Chondrocyte (in vitro differentiated cells): ENCODE data around the gene FAXDC2. TPM values are rescaled to one million over a fixed set of nuclear protein-coding genes. Genes with fewer than 3 reads are reported as not detected.

Source experiments
- DNase-seq: peaks from one replicate; pipeline ENCODE4 v3.0.0; 2021; ENCODE audit warnings: mixed read lengths, low spot score
- H3K27ac Mint-ChIP-seq: one replicate; pipeline ENCODE4 v1.8.0; 2021; ENCODE audit warnings: mild to moderate bottlenecking, moderate library complexity, mixed read lengths; ENCODE audit not compliant: unreplicated experiment
- H3K27me3 Mint-ChIP-seq: 2 replicates; pipeline ENCODE4 v1.8.0; 2021; ENCODE audit warnings: low read depth, mixed read lengths
- H3K36me3 Mint-ChIP-seq: 2 replicates; pipeline ENCODE4 v1.8.0; 2021; ENCODE audit warnings: low read depth, mixed read lengths
- H3K4me1 Mint-ChIP-seq: 2 replicates; pipeline ENCODE4 v1.8.0; 2021; ENCODE audit warnings: low read depth, mild to moderate bottlenecking, mixed read lengths
- H3K4me3 Mint-ChIP-seq: one replicate; pipeline ENCODE4 v1.8.0; 2021; ENCODE audit warnings: mild to moderate bottlenecking, moderate library complexity, mixed read lengths; ENCODE audit not compliant: unreplicated experiment
- H3K9me3 Mint-ChIP-seq: 2 replicates; pipeline ENCODE4 v1.8.0; 2021; ENCODE audit warnings: low read depth, mixed read lengths
- total RNA-seq: library from RNA; stranded (reverse); gene quantifications from 3 replicates; pipeline ENCODE4 v1.2.1, GENCODE V29; 2021
- TF ChIP-seq, protein P1 (sequence below): fragments of 200-600 bp; sonication (generic); IDR thresholded peaks from 2 replicates; pipeline ENCODE4 v1.5.0; 2021; ENCODE audit warnings: antibody characterized with exemption, mild to moderate bottlenecking, moderate library complexity

The FAXDC2 gene
- total RNA-seq, 1 donor from 2014 or later: 2.3 TPM

DNA sequence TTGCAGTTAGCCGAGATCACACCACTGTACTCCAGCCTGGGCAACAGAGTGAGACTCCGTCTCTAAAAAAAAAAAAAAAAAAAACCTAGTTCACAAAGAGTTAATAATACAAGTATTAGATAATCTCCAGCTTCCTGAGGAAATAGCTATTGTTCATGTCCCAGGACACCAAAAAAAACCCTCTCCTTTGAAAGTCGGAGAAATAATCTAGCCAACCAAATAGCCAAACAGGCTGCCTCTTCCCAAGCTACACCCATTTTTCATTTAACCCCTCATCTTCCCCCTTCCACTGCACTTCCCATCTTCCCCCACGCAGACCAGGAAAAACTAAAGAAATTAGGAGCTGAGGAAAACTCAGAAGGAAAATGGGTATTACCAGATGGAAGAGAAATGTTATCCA is 31.6 kb upstream of the FAXDC2 start:
- Mint-ChIP-seq H3K4me1 (no peaks in the 10 kb centered on the region), H3K27me3 (no peaks in the 10 kb centered on the region), H3K9me3 (peaks cover 29% of the 10 kb centered on the region), H3K4me3 (no peak overlapping the region), H3K27ac (no peak overlapping the region), H3K36me3 (peaks cover 27% of the 10 kb centered on the region)
- DNase-seq: no peak
- TF ChIP-seq, protein P1, sequence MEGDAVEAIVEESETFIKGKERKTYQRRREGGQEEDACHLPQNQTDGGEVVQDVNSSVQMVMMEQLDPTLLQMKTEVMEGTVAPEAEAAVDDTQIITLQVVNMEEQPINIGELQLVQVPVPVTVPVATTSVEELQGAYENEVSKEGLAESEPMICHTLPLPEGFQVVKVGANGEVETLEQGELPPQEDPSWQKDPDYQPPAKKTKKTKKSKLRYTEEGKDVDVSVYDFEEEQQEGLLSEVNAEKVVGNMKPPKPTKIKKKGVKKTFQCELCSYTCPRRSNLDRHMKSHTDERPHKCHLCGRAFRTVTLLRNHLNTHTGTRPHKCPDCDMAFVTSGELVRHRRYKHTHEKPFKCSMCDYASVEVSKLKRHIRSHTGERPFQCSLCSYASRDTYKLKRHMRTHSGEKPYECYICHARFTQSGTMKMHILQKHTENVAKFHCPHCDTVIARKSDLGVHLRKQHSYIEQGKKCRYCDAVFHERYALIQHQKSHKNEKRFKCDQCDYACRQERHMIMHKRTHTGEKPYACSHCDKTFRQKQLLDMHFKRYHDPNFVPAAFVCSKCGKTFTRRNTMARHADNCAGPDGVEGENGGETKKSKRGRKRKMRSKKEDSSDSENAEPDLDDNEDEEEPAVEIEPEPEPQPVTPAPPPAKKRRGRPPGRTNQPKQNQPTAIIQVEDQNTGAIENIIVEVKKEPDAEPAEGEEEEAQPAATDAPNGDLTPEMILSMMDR: no peak

DNA sequence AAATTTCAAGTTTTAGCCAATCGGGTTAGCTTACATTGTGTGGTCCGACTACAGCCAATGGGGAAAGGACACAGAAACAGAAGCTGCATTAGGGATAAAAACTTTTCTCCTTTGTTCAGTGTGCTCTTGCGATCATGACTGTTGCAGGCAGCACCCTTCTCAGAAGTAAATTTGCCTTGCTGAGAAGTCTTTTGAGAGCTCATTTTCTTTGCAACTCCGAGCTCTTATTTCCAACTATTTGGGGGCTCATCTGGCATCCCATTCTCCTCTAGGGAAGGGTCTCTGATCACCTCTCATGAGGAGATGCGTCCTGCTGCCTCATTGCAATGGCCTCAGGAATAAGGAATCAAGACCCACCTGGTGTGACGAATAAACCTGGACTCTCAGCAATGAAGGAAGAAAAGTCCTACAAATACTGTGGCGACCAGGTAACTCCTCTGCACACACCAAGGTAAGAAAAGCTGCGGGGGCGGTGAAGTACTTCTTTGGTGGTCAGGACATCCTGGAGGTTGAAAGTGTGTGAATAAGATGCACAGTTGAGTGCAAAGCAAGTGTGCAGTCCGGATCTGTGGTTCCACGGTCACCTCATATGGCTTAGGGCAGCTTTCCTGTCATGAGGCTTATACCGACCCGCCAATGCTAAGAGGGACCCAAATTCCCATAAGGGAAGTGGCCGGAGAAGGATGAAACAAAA is 28.4 kb upstream of the FAXDC2 start:
- TF ChIP-seq, protein P1: no peak
- Mint-ChIP-seq H3K27ac (no peak overlapping the region), H3K27me3 (no peaks in the 10 kb centered on the region), H3K36me3 (peaks cover 34% of the 10 kb centered on the region), H3K9me3 (peaks cover 16% of the 10 kb centered on the region), H3K4me3 (no peak overlapping the region), H3K4me1 (no peaks in the 10 kb centered on the region)
- no peak for DNase-seq

DNA sequence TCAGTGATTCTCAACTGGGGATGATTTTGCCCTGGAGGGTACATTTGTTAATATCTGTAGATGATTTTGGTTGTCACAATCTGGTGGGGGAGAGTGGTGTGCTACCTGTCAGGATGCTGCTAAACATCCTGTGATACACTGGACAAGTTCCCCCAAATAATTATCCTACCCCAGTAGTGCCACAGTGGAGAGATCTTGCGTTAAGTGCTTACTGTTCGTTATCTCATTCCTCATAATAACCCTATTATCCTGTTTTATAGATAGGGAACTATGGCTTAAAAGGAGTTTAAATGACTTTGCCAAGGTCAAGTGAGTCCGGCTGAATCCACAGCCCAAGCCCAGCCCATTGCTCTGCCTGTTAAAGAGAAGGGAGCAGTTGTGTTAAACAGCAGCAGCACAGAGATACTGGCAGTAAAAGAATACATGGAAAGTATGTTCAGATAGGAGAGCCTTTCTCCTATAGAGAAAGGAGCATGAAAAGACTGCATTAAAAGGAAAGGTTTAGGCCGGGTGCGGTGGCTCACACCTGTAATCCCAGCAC is 23.5 kb upstream of the FAXDC2 start:
- no peak for DNase-seq
- H3K4me3 Mint-ChIP-seq: no peak overlapping the region
- H3K27ac Mint-ChIP-seq: no peak overlapping the region
- H3K9me3 Mint-ChIP-seq: peaks cover 8% of the 10 kb centered on the region
- H3K36me3 Mint-ChIP-seq: peaks cover 40% of the 10 kb centered on the region
- H3K27me3 Mint-ChIP-seq: no peaks in the 10 kb centered on the region
- TF ChIP-seq, protein P1: no peak
- H3K4me1 Mint-ChIP-seq: no peaks in the 10 kb centered on the region

DNA sequence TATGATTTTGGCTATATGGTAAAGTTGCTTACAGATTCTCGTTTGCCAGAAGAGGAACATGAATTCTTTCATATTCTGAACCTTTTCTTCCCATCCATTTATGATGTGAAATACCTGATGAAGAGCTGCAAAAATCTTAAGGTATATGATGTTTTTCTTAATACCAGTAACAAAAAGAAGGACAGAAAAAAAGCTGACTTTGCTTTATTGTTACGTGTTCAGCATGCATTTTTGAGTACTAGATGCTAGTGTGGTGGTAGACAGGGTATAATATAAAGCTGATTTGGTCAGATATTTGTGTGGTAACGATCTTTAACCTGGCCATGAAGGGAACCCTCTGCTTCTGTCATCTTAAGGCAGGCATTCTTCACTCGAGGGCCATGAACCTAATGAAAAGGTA is 21.3 kb upstream of the FAXDC2 start:
- no peak for DNase-seq
- Mint-ChIP-seq H3K27me3 (no peaks in the 10 kb centered on the region), H3K27ac (no peak overlapping the region), H3K4me3 (no peak overlapping the region), H3K4me1 (peaks cover 4% of the 10 kb centered on the region), H3K36me3 (peaks cover 37% of the 10 kb centered on the region), H3K9me3 (no peaks in the 10 kb centered on the region)
- TF ChIP-seq, protein P1: no peak

DNA sequence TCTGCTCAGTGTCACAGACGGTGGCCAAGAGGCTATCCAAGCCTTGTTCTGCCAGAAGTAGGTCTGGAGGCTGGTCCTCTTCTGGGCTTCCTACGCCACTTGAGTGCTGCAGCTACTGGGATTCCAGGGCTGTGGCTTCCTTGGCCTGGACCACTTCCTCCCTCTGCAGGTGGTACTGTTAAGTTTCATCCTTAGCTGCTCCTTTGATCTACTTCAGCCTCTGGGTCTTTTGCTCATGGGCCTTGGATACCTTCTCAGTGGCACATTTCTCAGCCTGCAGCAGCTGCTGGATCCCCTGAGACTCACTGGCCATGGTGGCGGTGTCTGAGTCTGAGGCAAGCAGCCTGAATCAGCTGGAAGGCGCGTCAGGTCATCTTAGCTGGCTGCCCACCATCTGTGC is 18.3 kb upstream of the FAXDC2 start:
- TF ChIP-seq, protein P1: peak; percentile 31
- Mint-ChIP-seq H3K36me3 (peaks cover 27% of the 10 kb centered on the region), H3K4me1 (peaks cover 16% of the 10 kb centered on the region), H3K9me3 (no peaks in the 10 kb centered on the region), H3K27me3 (no peaks in the 10 kb centered on the region), H3K27ac (no peak overlapping the region), H3K4me3 (no peak overlapping the region)
- DNase-seq: no peak
